Osteoblast (primary cell): ENCODE results near the gene MAP3K14. TPM values are rescaled to one million over a fixed set of nuclear protein-coding genes. Genes with fewer than 3 reads are reported as not detected.

Source experiments
- DNase-seq: peaks from one replicate; pipeline ENCODE4 v3.0.0; 2011; ENCODE audit warnings: low spot score, mixed read lengths; ENCODE audit not compliant: insufficient read length; ENCODE audit errors: missing footprints
- H2AFZ ChIP-seq: 2 replicates; pipeline ENCODE4 v1.6.0; 2011; ENCODE audit warnings: mild to moderate bottlenecking, low read length
- H3K27ac ChIP-seq: 2 replicates; pipeline ENCODE4 v1.5.1; 2011; ENCODE audit warnings: mild to moderate bottlenecking, low read depth, low read length, moderate library complexity
- H3K27me3 ChIP-seq: 2 replicates; pipeline ENCODE4 v1.6.0; 2012; ENCODE audit warnings: mild to moderate bottlenecking, control low read depth, inconsistent platforms, low read length, moderate library complexity; ENCODE audit not compliant: insufficient read depth
- H3K36me3 ChIP-seq: 2 replicates; pipeline ENCODE4 v1.5.1; 2011; ENCODE audit warnings: mild to moderate bottlenecking, low read length, control low read depth, moderate library complexity; ENCODE audit not compliant: insufficient read depth
- H3K4me1 ChIP-seq: 2 replicates; pipeline ENCODE4 v1.5.1; 2011; ENCODE audit warnings: mild to moderate bottlenecking, low read length, control low read depth, moderate library complexity; ENCODE audit not compliant: insufficient read depth
- H3K4me2 ChIP-seq: 2 replicates; pipeline ENCODE4 v1.6.0; 2011; ENCODE audit warnings: mild to moderate bottlenecking, low read length; ENCODE audit not compliant: insufficient read depth
- H3K4me3 ChIP-seq: fragments of 200-600 bp; sonication (generic); 3 replicates; pipeline ENCODE4 v1.5.1; 2012; ENCODE audit warnings: mild to moderate bottlenecking, low read length, inconsistent platforms; ENCODE audit not compliant: insufficient read depth
- H3K79me2 ChIP-seq: 2 replicates; pipeline ENCODE4 v1.6.0; 2012; ENCODE audit warnings: mild to moderate bottlenecking, low read length, control low read depth, inconsistent platforms; ENCODE audit not compliant: insufficient read depth
- H3K9me3 ChIP-seq: 2 replicates; pipeline ENCODE4 v1.5.1; 2011; ENCODE audit warnings: low read depth, low read length, control low read depth
- H4K20me1 ChIP-seq: 2 replicates; pipeline ENCODE4 v1.6.0; 2012; ENCODE audit warnings: mild to moderate bottlenecking, low read length, control low read depth; ENCODE audit not compliant: insufficient read depth
- total RNA-seq: library from RNA; depleted of rRNA; stranded (reverse); fragments of >200 nt; gene quantifications from 2 replicates; pipeline ENCODE4 v1.2.3, GENCODE V29; 2012
- TF ChIP-seq, protein P1 (sequence below): IDR thresholded peaks from 2 replicates; pipeline ENCODE4 v1.5.1; 2011; ENCODE audit warnings: mild to moderate bottlenecking, low read depth, low read length, moderate library complexity; ENCODE audit errors: extremely low read depth

MAP3K14 gene
- total RNA-seq, 1 donor, result 3.6 TPM

DNA sequence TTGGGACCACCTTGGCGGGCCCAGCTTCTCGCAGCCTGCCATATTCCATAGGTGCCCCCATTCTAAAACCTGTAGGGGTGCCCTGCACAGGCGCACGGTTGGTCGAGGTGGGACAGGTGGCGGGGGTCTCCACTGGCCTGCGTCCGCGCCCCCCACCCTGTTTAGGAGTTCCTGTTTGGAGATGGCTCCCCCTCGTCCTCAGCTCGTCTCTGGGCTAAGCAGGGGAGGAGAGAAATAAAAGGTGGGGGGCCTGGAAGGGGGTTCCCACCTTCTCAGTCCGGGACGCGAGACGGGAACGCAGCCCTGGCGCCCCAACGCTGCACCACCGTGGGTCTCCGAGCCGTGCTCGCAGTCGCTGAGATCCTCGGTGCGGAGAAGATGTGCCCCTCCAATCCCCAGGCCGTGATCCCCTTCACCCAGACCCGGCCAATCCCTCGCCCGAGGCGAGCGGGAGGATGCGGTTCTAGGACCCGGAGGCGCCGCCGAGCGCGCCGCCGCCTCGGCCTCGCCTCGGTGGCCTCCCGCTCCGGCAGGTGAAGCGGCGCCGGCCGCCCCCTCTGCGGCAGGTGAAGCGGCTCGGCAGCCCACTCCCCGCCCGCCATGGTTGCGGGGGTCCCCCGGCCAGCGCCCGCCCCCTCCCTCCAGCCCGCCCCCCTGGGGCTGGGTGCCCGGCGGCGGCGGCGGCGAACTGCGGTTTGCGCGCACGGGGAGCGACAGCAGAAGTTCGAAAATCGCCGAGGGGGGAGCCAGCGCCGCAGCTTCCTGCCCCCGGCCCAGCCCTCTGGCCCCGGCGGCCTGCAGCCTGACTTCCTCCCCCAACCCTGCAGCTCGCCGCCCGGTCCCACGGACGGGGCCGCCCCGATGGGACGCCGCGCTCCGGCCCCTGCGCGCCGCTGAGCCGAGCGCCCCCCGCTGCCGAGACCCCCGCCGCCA is 95.5 kb downstream of the MAP3K14 start, which contains the start of gene FMNL1:
TSS of gene FMNL1 (plus strand) at position 805 of the 933 bp plus-strand sequence. CDS start 240 bp downstream, outside the sequence.
- TF ChIP-seq, protein P1, sequence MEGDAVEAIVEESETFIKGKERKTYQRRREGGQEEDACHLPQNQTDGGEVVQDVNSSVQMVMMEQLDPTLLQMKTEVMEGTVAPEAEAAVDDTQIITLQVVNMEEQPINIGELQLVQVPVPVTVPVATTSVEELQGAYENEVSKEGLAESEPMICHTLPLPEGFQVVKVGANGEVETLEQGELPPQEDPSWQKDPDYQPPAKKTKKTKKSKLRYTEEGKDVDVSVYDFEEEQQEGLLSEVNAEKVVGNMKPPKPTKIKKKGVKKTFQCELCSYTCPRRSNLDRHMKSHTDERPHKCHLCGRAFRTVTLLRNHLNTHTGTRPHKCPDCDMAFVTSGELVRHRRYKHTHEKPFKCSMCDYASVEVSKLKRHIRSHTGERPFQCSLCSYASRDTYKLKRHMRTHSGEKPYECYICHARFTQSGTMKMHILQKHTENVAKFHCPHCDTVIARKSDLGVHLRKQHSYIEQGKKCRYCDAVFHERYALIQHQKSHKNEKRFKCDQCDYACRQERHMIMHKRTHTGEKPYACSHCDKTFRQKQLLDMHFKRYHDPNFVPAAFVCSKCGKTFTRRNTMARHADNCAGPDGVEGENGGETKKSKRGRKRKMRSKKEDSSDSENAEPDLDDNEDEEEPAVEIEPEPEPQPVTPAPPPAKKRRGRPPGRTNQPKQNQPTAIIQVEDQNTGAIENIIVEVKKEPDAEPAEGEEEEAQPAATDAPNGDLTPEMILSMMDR, result no peak
- Histone ChIP-seq H3K79me2 (no peaks in the 10 kb centered on the region), H3K4me3 (peak within 1 kb of the TSS; percentile 65), H3K27ac (no peak within 1 kb of the TSS), H3K27me3 (peaks cover 30% of the 10 kb centered on the region), H3K4me1 (peaks cover 11% of the 10 kb centered on the region), H2AFZ (peak within 1 kb of the TSS; percentile 51), H3K4me2 (peak within 1 kb of the TSS; percentile 64), H3K9me3 (no peaks in the 10 kb centered on the region), H3K36me3 (no peaks in the 10 kb centered on the region), H4K20me1 (no peaks in the 10 kb centered on the region)
- peak; percentile 91 for DNase-seq

DNA sequence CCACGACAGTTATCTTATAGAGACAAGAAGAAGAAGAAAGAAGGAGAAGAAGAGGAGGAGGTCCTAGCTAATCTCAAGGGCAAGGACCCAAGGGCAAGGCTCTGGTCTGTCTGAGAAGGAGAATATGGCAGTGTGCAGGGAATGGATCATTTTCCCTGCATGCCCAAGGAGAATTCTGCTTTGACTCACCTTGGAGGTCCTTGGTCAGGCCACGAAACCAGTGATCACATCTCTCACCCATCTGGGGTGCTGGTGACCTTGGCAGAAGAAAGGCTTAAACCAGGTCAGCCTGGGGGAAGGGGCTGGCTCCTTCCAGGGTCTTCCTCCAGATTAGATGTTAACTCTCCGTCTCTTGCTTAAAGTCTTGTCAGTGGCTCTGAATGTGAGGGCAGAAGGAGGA is 96.7 kb downstream of the MAP3K14 start:
- no peaks in the 10 kb centered on the region for H3K79me2 ChIP-seq
- peak; percentile 50 for DNase-seq
- H3K27me3 ChIP-seq, result peaks cover 30% of the 10 kb centered on the region
- no peaks in the 10 kb centered on the region for H3K36me3 ChIP-seq
- H2AFZ ChIP-seq, result no peak overlapping the region
- H4K20me1 ChIP-seq, result no peaks in the 10 kb centered on the region
- no peaks in the 10 kb centered on the region for H3K9me3 ChIP-seq
- peaks cover 5% of the 10 kb centered on the region for H3K4me1 ChIP-seq
- no peak overlapping the region for H3K4me3 ChIP-seq
- H3K27ac ChIP-seq, result no peak overlapping the region
- TF ChIP-seq, protein P1, result no peak
- no peak overlapping the region for H3K4me2 ChIP-seq

DNA sequence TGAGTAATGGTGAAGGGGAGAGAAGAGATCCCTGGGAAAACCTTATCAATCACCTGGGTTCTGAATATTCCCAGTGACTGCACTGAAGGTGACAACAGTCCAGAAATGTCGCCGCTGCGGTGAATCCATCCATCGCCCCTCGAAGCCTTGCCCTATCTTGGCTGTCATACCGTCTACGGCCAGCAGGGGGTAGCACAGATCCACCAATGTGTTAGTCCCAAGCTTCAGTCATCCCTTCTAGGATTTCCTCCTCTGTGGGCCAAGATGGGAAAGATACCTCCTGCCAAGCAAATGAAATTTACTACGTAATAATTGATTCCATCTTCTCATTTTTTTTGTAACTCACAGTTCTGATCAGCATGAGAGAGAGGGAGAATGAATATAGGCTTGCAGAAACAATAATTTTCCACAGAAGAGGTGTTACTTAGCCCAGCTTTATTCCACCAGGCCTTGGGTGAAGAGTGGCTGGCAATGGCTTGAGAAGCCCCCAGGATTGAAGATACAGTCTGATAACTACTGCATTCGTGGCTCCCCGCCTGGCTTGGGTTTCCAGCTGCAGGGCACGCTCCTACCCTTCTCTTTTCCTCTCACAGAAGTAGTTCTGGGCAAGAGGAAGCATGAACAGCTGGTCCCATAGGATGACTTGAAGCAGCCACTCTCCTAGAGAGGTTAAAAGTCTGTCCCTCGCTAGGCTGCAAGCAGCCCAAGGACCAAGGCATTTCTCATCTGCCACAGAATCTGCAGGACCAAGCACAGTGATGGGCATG is 97.7 kb downstream of the MAP3K14 start:
- H4K20me1 ChIP-seq, result no peaks in the 10 kb centered on the region
- H3K27ac ChIP-seq, result no peak overlapping the region
- H3K79me2 ChIP-seq, result no peaks in the 10 kb centered on the region
- H3K36me3 ChIP-seq, result no peaks in the 10 kb centered on the region
- no peaks in the 10 kb centered on the region for H3K9me3 ChIP-seq
- no peak overlapping the region for H2AFZ ChIP-seq
- peak; percentile 98 for DNase-seq
- peak overlapping the region; percentile 78 for H3K4me2 ChIP-seq
- peak overlapping the region; percentile 39 for H3K4me3 ChIP-seq
- H3K4me1 ChIP-seq, result peaks cover 2% of the 10 kb centered on the region
- H3K27me3 ChIP-seq, result peaks cover 30% of the 10 kb centered on the region
- TF ChIP-seq, protein P1, result peak; percentile 91

Other genes starting within 250 kb of the MAP3K14 start
- 31.5 and 47.7 TPM in 2 replicates for gene PLCD3, start 184.5 kb downstream of the MAP3K14 start, total RNA-seq
- 4.7 and 6.2 TPM in 2 replicates for gene ACBD4, start 181.3 kb downstream of the MAP3K14 start, total RNA-seq
- 10.9 and 12.1 TPM in 2 replicates for gene HEXIM1, start 168.5 kb downstream of the MAP3K14 start, total RNA-seq
- 10.0 and 10.9 TPM in 2 replicates for gene HEXIM2, start 155.1 kb downstream of the MAP3K14 start, total RNA-seq
- gene FMNL1, start 95.1 kb downstream of the MAP3K14 start, total RNA-seq, result 2.7 and 3.6 TPM in 2 replicates
- not detected in 2 replicates for gene SPATA32, start 54.9 kb downstream of the MAP3K14 start, total RNA-seq
- 2.9 and 6.2 TPM in 2 replicates for gene ARHGAP27, start 115.8 kb upstream of the MAP3K14 start, total RNA-seq
- 30.8 and 38.0 TPM in 2 replicates for gene PLEKHM1, start 173.7 kb upstream of the MAP3K14 start, total RNA-seq